Mesothelial cell of epicardium (in vitro differentiated cells): ENCODE measurements around the gene ZNF526. TPM values are rescaled to one million over a fixed set of nuclear protein-coding genes. Genes with fewer than 3 reads are reported as not detected.
"Not testable (repeated sequence)": the region's sequence is repeated elsewhere in the genome, so short reads cannot be mapped to it uniquely, and the experiment has no call there.

Experiments
- DNase-seq, 2 experiments: peaks; one replicate each; pipeline ENCODE4 v3.0.0; 2021; ENCODE audit warnings: low spot score in 2 of 2; ENCODE audit not compliant: unreplicated experiment in 2 of 2
- H3K27ac Mint-ChIP-seq: 2 replicates; pipeline ENCODE4 v1.8.0; 2021; ENCODE audit warnings: mixed read lengths
- H3K27me3 Mint-ChIP-seq: 2 replicates; pipeline ENCODE4 v1.8.0; 2021; ENCODE audit warnings: low read depth, mixed read lengths
- H3K36me3 Mint-ChIP-seq: 2 replicates; pipeline ENCODE4 v1.8.0; 2021; ENCODE audit warnings: mixed read lengths
- H3K4me1 Mint-ChIP-seq: 2 replicates; pipeline ENCODE4 v1.8.0; 2021; ENCODE audit warnings: mixed read lengths
- H3K4me3 Mint-ChIP-seq: 2 replicates; pipeline ENCODE4 v1.8.0; 2021; ENCODE audit warnings: mild to moderate bottlenecking, moderate library complexity, mixed read lengths
- H3K9me3 Mint-ChIP-seq: 2 replicates; pipeline ENCODE4 v1.8.0; 2021; ENCODE audit warnings: mixed read lengths
- CTCF ChIP-seq: fragments of 200-600 bp; sonication (generic); IDR thresholded peaks from one replicate; pipeline ENCODE4 v1.5.0; 2021; ENCODE audit warnings: antibody characterized with exemption; ENCODE audit not compliant: unreplicated experiment
- total RNA-seq: library from RNA; stranded (reverse); gene quantifications from 3 replicates; pipeline ENCODE4 v1.2.1, GENCODE V29; 2021

ZNF526 gene
- total RNA-seq, 1 donor from 2014 or later, result 13.3 TPM

DNA sequence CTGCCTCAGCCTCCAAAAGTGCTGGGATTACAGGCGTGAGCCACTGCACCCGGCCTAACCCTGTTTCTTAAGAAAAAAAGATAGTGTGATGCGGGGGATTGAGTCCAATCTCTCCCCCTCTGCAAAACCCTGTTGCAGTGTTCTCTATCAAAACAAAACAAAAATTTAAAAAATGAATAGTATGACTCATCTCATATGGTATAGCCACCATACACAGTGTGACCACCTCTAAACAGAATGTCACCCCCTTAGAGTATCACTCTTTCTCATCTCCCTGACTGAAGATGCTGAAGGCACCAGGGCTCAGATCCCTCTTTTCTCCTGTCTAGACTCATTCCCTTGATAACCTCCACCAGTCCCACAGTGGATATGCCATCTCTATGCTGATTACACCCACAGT, 41.7 kb downstream of the ZNF526 start:
- Mint-ChIP-seq H3K4me3 (no peak overlapping the region), H3K27me3 (no peaks in the 10 kb centered on the region), H3K4me1 (peaks cover under 1% of the 10 kb centered on the region), H3K9me3 (no peaks in the 10 kb centered on the region), H3K36me3 (no peaks in the 10 kb centered on the region), H3K27ac (no peak overlapping the region)
- no peak for DNase-seq
- no peak for TF ChIP-seq CTCF

DNA sequence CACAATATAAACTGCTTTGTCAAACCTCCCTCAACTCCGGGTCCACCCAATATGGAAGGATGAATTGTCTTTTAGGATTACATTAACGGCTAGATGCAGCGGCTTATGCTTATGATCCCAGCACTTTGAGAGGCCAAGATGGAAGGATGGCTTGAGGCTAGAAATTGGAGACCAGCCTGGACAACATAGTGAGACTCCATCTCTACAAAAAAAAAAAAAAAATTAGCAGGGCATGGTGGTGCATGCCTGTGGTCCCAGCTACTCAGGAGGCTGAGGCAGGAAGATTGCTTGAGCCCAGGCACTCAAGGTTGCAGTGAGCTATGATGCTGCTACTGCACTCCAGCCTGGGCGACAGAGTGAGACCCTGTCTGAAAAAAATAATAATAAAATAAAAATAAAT, 46.0 kb downstream of the ZNF526 start:
- peaks cover 23% of the 10 kb centered on the region for H3K4me1 Mint-ChIP-seq
- not testable (repeated sequence) for DNase-seq, H3K9me3 Mint-ChIP-seq, H3K4me3 Mint-ChIP-seq, H3K27ac Mint-ChIP-seq, H3K27me3 Mint-ChIP-seq, H3K36me3 Mint-ChIP-seq

GRCh38 chr19:42266928-42267603, 47.0 kb downstream of the ZNF526 start:
- not testable (repeated sequence) for H3K9me3 Mint-ChIP-seq, DNase-seq, H3K27me3 Mint-ChIP-seq, H3K36me3 Mint-ChIP-seq, H3K27ac Mint-ChIP-seq, H3K4me3 Mint-ChIP-seq
- H3K4me1 Mint-ChIP-seq, result peaks cover 27% of the 10 kb centered on the region

DNA sequence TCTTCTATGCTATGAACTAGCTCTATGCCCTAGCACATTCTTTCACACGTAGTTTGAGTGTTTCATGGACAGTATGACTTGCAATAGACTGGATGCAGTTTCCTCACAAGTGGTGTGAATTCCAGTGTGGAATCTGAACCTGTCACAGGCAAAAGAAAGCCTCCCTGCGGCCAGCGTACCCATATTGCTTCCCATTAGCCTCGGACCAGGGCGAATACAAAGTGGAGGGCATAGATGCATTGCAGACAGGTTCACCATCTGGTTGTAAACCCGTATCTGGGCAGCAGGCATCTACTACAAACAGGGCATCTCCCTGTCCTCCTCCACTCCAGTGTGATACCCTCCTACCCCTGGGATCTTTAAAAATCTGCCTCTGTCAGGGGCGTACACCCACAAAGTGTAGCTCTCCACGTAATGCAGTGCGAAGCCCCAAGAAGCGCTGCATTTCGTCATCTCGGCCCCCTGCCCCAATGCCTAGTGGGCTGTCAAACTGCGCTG, 47.6 kb downstream of the ZNF526 start:
- H3K27ac Mint-ChIP-seq, result no peak overlapping the region
- peaks cover 27% of the 10 kb centered on the region for H3K4me1 Mint-ChIP-seq
- DNase-seq, result no peak
- no peaks in the 10 kb centered on the region for H3K27me3 Mint-ChIP-seq
- no peak for TF ChIP-seq CTCF
- no peaks in the 10 kb centered on the region for H3K9me3 Mint-ChIP-seq
- H3K4me3 Mint-ChIP-seq, result no peak overlapping the region
- no peaks in the 10 kb centered on the region for H3K36me3 Mint-ChIP-seq

GRCh38 chr19:42268142-42268703, 48.1 kb downstream of the ZNF526 start:
- Mint-ChIP-seq H3K27ac (no peak overlapping the region), H3K27me3 (no peaks in the 10 kb centered on the region), H3K4me3 (no peak overlapping the region), H3K36me3 (peaks cover 1% of the 10 kb centered on the region), H3K4me1 (peaks cover 27% of the 10 kb centered on the region), H3K9me3 (no peaks in the 10 kb centered on the region)
- DNase-seq, result peak; percentile 97 to 98
- no peak for TF ChIP-seq CTCF

DNA sequence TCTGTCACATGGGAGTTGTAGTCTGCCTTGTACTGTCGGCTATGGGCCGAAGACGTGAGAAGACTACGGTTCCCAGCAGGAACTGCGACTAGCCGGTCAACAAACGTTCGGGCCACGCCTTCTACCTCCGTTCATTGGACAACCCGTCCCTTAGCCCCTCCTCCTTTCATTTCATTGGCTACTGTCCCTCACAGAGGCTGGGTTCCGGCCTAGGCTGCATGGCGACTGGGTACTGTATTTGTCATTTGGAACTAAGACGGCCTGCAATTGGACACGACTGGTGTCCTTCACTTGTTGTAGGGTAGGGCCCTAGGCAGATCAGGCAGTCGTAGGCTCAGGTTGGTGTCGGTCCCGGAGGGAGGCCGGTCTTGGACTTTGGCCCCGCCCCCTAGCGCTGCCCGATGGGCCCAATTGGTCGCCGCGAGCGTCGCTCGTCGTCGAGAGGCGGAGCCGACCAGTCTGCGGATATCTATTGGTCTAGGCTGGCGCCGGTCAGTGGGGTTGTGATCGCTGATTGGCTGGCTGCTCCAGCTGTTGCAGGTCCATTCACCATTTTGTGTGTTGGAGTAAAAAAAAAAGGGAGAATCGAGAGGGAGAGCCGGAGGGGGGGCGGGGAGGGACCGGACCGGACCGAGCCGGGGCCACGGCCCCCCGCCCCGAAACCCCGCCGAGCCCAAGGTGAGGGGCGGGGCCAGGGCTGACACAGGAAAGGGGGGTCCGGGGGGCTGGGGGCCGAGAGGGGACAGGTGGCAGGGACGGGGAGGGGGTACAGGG, 48.8 kb downstream of the ZNF526 start, which contains the start of gene CIC:
Gene CIC (plus strand): TSS at position 549 of the 774 bp plus-strand sequence. CDS start 2,532 bp downstream, outside the sequence.
- Mint-ChIP-seq H3K27me3 (no peaks in the 10 kb centered on the region), H3K36me3 (peaks cover 4% of the 10 kb centered on the region), H3K4me1 (peaks cover 27% of the 10 kb centered on the region), H3K27ac (peak within 1 kb of the TSS; percentile 96), H3K9me3 (no peaks in the 10 kb centered on the region), H3K4me3 (peak within 1 kb of the TSS; percentile 82)
- no peak for TF ChIP-seq CTCF
- peak; percentile 97 to 99 for DNase-seq
